HG03045 (cell line): ENCODE data around the gene KAT5.
"Not testable (repeated sequence)": the region's sequence is repeated elsewhere in the genome, so short reads cannot be mapped to it uniquely, and the experiment has no call there.

Experiments used
- ATAC-seq: cut with Tn5 transposase; IDR thresholded peaks from one replicate; pipeline ENCODE4 v1.9.1; 2021; ENCODE audit warnings: mild to moderate bottlenecking, moderate library complexity; ENCODE audit not compliant: unreplicated experiment

The KAT5 gene

DNA sequence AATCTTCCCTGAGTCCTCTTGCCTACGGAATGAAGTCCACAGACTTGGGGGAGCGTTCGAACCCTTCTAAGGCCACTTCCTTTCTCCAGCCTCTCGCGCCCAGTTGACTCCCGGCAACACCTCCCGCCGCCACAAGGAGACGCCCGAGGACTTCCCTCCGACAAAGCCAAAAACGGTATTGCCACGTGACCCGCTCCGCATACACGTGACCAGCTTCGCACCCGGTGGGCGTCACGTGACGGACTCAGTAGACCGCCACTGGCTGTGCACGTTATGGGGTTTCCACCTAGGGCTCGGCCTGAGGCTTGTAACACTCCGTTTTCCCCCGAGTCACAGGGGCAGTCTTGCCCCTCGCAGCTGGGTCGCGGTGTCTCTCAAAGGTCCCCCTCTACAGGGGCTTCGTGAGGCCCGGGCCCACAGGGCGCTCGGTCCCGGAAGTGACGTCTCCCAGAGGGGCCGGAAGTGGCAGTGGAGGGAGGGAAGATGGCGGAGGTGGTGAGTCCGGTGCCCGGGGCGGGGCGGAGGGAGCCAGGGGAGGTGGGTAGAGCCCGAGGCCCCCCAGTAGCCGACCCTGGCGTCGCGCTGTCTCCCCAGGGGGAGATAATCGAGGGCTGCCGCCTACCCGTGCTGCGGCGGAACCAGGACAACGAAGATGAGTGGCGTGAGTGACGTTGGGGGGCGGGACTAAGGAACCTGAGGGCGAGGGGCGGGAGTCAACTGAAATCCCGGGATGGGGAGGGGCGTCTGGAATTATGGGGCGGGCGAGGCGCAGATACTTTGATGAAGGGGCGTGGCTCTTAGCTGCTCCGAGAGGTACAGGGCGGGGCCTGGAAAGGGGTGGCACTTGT, at the start of gene KAT5:
TSS of gene KAT5 (plus strand) at position 468 of the 848 bp plus-strand sequence. CDS start at position 484, 16 bp downstream.
- peak; percentile 84 for ATAC-seq

DNA sequence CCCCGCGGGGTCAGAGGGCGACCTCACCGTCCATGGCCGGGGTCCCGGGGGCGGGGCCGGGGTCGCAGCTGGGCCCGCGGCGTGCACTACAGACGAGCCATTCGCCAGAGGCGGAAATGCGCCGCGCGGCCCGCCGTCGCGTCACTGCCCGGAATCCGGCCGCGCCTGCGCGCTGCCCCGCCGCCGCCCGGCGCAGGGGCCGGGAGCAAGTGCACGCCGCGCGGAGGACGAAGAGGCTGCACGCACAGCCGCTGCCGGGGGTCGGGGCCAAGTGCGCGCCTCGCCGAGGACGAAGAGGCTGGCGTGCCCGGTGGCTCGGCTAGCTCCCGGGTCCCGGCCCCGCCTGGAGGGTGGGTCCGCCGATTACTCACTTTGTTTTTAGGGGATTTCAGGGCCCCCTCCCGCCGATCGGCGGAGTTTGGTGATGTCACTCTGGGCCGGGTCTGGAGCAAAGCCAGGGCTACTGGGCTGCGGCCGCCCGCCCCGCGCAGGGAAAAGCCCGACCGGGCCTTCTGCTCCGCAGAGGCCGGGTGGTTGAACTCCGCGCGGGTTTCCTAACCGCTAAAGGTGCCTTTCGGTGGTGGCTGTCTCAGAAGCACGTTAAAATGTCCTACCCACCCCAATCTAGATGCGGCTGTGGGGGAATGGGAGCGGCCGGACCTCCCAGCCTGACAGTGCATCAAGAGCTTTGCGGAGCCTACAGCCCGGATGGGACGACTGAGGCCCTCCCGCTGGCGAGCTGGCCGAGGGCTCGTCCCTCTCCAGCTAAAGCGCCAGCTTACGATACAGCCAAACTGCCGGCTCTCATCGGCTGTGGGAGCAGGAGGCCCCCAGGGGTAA, 49.0 kb upstream of the KAT5 start, which contains the start of gene RELA:
TSS of gene RELA (minus strand) at position 118 of the 840 bp plus-strand sequence. CDS start at position 34, 84 bp downstream.
- ATAC-seq = peak; percentile 80

DNA sequence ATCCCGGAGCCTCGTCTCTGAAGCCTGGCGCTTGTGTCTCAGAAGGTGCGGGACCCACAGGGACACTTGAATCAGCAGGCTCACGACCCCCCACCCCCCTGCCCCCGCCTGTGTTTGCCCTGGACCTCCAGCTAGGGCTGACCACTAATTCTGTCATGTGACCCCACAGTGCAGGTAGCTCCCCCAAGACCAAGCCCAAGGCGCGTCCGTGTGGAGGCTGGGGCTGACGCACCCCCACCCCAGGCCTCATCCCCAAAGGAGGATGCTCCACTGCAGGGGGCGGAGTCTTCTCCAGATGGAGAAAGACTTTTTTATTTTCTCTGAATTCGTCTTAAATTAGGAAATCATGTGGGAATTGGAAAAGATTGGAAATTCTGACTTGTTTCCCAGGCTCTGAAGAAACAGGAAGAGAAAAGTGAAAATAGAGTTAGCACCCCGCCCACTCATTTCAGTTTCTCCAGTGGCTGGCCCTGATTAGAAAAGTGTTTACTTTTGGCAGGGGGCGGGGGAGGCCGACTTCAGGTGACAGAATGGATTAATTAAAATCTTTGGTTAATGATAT, 48.3 kb upstream of the KAT5 start:
- ATAC-seq = peak; percentile 18

DNA sequence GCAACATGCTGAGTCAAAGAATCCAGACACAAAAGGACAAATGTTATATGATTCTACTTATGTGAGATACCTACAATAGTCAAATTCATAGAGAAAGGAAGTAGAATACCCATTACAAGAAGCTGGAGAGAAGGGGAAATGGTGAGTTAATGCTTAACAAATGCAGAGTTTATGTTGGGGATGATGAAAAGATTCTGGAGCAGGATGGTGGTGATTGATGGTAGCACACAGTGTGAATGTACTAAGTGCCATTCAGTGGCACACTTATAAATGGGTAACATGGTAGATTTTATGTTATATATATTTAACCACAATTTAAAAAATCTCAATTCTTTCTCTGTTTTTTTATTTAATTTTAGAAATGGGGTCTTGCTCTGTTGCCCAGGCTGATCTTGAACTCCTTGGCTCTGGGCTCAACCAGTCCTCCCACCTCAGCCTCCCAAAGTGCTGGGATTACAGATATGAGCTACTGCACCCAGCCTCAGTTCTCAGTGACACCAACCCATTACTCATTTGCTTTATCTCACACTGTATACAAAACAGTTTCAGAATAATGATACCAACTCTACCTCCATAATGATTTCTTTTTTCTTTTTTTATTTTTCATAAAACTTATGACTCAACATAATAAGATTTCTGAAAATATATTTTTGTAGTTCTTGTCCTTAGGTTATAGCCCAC, 39.7 kb upstream of the KAT5 start:
- no peak for ATAC-seq

DNA sequence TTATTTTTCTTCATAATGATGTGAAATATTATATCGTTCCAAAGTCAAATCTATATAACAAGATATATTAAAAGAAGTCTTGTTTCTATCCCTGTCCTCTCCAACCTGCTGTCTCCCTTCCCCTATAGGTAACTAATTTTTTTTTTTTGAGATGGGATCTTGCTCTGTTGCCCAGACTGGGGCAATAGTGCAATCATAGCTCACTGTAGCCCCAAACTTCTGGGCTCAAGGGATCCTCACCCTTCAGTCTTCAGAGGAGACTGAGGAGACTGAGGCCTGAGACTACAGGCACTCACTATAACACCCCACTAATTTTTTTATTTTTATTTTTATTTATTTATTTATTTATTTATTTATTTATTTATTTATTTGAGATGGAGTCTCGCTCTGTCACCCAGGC, 39.1 kb upstream of the KAT5 start:
- ATAC-seq = no peak

DNA sequence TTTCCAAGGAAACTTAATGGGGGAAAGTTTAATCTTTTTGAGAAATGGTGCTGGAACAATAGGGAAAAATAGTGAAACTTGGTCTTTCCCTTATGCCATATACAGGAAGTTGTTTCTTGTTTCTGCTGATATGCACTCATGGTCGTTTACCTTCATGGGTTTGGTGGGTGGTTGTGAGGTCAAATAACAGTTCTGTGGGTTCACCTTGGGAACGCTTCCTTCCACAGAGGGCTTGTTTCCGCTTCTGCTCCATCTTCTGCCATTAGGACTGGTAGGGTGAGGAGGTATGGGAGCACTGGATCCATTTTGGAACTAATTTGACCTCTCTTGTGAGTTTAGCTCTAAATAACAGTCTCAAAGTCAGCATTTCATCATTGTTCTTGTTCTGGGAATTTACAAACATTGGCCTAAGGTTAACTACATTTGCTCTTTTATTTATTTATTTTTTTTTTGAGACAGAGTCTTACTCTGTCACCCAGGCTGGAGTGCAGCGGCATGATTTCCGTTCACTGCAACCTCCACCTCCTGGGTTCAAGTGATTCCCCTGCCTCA, 31.8 kb upstream of the KAT5 start:
- ATAC-seq = no peak

DNA sequence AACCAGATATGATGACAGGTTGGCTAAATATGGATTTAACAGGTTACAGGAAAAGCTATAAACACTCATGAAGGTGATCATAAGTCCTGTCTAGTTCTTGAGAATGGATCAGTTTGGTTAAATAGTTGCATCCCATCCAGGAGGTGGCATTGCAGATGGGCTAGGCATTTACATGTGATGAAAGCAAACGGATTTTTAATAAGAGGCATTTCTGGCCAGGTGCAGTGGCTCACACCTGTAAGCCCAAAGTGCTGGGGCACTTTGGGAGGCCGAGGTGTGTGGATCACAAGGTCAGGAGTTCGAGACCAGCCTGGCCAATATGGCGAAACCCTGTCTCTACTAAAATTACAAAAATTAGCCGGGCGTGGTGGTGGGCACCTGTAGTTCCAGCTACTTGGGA, 28.6 kb upstream of the KAT5 start:
- not testable (repeated sequence) for ATAC-seq

DNA sequence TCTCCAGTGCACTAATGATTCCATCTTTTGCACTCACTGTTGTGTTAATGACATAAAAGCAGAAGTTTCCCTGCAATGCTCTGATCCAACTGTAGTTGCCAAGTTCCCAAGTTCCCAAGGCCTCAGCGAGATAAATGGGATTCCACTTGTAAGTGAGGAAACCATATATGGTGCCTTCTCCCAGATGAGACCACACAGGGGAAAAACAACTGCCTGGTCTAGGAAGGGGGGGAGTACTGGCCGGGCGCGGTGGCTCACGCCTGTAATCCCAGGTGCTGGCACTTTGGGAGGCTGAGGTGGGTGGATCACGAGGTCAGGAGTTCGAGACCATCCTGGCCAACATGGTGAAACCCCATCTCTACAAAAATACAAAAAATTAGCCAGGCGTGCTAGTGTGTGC, 26.1 kb upstream of the KAT5 start:
- ATAC-seq = no peak

DNA sequence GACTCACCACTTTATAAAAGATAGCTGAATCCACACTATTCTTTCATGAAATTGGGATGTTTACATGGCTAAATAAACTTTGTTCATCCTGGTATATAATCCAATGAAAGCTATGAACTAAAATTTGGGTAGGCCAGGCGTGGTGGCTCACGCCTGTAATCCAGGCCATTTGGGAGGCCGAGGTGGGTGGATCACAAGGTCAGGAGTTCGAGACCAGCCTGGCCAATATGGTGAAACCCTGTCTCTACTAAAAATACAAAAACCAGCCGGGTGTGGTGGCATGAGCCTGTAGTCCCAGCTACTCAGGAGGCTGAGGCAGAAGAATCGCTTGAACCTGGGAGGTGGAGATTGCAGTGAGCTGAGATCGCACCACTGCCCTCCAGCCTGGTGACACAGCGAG, 20.2 kb upstream of the KAT5 start:
- not testable (repeated sequence) for ATAC-seq

DNA sequence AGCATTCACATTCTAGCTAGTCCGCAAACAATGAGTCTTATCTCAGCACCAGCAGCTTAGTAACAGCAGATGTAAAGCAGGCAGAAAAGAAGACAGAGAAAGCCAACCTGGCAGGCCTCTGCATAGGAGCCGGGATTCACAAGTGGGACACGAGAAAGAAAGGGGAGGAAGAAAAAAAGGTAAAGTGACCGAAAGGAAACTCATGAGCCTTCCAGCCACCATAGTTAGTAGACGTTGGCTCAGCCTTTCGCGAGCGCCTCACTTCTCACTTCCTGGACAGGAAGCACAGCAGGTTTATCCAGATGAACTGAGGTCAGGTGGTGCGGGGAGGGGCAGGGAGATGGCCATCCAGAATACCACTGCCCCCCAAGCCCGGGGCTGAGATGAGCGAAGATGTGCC, 19.7 kb upstream of the KAT5 start:
- no peak for ATAC-seq

DNA sequence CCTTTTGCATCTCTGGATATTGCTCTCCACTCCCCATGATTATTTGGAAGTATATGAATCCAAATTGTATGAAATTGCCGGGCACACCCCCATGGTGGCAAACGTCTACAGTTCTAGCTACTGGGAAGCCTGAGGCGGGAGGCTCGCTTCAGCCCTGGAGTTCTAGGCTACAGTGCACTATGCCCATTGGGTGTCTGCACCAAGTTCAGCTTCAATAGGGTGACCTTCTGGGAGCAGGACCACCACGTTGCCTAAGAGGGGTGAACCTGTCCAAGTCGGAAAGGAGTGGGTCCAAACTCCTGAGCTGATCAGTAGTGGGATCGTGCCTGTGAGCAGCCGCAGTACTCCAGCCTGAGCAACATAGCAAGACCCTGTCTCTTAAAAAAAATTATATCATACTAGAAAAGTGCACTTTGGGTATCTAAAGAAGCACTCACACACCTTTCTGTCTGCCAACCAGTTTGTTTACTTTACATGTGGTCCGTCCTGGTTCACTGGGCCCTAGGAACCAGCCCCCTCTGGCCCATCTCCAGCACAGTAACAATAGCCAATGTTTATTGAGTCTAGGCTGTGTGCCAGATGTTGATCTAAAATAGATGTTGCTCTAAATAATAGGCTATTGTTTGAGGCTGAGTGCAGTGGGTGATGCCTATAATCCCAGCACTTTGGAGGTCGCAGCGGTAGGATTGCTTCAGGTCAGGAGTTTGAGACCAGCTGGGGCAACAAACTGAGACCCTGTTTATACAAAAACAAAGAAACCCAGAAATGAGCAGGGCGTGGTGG, 16.4 kb upstream of the KAT5 start:
- ATAC-seq = no peak

DNA sequence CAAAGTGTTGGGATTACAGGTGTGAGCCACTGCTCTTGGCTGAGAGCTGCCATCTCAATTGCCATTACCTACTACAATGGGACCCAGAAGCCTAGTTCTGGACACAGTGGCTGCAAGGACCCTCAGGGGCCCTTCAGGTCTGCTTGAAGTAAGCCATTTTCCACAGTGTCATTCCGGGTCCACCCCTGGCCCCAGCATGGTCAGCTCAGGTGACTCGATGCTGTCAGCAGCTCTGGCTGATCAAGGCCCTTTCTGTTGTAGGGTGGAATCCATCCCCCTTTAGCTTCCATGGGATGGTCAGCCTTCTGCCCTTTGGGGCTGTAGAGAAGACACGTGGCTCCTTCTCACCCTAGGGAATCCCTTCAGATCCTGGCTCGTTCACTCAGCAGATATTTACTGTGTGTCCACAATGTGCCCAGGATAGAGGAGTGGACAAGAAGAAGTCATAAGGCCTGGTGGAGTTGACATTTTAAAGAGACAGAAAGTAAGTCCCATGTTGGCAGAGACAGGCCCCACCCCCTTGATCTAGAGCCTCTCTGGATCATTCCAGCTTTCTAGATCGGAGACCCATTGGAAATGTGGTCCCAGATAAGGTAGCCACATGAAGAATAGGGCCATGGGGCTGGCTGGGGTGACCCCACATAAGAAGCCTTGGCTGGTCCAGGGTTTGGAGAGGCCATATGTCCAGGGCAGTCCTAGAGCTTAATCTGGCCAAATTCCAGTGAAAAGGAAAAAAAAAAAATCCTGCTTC, 15.1 kb upstream of the KAT5 start:
- no peak for ATAC-seq

DNA sequence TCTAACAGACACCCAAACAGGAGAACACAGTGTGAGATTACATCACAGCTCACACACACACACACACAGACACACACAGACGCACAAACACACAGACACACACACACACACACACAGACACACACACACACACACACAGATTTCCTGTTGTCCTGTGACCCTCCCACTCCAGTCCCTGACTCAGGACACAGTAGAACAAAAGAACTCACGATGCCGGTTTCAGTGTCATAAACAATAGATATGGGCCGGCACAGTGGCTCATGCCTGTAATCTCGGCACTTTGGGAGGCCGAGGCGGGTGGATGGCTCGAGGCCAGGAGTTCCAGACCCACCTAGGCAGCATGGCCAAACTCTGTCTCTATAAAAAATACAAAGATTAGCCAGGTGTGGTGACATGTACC, 13.8 kb upstream of the KAT5 start:
- no peak for ATAC-seq

DNA sequence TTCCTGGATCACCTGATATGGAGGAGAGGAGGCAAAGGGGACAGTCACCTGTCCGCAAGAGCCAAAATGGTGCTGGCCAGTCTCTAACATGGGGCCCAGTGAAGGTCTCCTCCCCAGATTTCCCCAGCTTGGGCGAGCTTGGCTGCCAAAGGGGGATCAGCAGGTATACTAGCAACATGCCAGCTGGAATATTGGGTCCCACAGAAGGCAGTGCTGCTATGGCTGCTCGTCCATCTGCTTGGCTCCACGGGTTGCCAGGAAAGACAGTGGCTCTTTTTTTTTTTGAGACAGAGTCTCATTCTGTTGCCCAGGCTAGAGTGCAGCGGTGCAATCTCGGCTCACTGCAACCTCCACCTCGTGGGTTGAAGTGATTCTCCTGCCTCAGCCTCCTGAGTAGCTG, 12.7 kb upstream of the KAT5 start:
- no peak for ATAC-seq

DNA sequence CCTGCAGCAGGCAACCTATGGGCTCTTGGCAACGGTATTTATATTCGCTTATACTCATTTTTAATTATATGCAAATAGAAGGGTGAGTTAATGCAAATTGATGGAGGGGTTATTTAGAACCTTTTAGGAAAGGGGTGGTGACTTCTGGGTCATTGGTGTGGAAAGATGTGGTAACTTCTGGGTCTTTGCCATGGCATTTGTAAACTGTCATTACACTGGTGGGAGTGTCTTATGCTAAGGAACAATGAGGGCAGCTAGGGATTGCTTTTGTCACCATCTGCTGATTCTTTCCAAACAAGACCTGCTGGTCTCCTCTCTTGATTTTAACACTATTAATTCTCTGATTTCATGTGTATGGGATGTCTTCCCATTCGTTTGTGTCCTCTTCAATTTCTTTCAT, 11.7 kb upstream of the KAT5 start:
- no peak for ATAC-seq

DNA sequence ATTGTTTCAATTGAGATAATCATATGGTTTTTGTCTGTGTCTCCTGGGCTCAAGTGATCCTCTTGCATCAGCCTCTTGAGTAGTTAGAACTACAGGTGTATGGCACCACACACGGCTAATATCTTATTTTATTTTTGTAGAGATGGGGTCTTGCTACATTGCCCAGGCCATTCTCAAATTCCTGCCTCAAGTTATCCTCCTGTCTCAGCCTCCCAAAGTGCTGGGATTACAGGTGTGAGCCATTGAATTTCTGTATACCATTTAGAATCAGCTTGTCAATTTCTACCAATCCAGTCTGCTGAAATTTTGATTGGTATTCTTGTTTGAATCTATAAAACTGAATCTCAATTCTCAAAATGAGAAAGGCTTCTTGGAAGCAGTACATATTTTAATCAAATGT, 10.4 kb upstream of the KAT5 start:
- ATAC-seq = no peak

DNA sequence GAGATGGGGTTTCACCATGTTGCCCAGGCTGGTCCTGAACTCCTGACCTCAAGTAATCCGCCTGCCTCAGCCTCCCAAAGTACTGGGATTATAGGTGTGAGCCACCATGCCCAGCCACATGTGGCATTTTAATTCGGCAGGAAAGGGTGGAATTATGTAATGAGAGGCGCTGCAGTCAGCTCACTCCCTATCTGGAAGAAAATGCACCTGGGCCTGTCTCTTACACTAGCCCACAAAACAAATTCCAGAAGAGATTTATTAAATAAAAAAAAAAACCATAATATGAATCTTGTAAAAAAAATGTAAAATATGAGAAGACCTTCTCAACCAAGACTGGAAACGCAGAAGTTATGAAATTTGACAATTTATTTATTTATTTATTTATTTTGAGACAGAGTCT, 8.2 kb upstream of the KAT5 start:
- ATAC-seq = no peak

DNA sequence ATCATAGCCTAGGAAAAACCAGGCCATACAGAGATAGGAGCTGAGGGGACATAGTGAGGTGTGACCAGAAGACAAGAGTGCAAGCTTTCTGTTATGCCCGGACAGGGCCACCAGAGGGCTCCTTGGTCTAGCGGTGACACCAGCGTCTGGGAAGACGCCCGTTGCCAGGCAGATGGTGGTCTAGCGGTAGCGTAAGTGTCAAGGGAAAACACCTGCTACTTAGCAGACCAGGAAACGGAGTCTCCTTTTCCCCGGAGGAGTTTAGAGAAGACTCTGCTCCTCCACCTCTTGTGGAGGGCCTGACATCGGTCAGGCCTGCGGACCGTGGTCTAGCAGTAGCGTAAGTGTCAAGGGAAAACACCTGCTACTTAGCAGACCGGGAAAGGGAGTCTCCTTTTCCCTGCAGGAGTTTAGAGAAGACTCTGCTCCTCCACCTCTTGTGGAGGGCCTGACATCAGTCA, 5.7 kb upstream of the KAT5 start:
- ATAC-seq = not testable (repeated sequence)

DNA sequence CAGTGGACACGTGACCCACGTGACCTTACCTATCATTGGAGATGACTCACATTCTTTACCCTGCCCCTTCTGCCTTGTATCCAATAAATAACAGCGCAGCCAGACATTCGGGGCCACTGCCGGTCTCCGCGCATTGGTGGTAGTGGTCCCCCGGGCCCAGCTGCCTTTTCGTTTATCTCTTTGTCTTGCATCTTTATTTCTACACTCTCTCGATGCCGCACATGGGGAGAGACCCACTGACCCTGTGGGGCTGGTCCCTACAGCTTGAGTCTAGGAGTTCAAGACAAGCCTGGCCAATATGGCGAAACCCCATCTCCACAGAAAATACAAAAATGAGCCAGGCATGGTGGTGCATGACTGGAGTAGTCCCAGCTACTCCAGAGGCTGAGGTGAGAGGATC, 5.0 kb upstream of the KAT5 start:
- not testable (repeated sequence) for ATAC-seq
